Activated T-helper 17 cell treated with anti-CD3 and anti-CD28 coated beads, Interleukin-2, amount 50 U/mL, for 72 hours (primary cell): ENCODE data around the gene NMNAT1. TPM values are rescaled to one million over a fixed set of nuclear protein-coding genes. Genes with fewer than 3 reads are reported as not detected.
"Not testable (repeated sequence)": the region's sequence is repeated elsewhere in the genome, so short reads cannot be mapped to it uniquely, and the experiment has no call there.

Experiments
- ATAC-seq: fragments of 150-1000 bp; cut with Tn5 transposase; replicated peaks from 2 replicates; pipeline ENCODE4 v1.10.0; 2021; ENCODE audit warnings: mild to moderate bottlenecking, moderate library complexity
- H3K27ac Mint-ChIP-seq: one replicate; pipeline ENCODE4 v1.8.0; 2022; ENCODE audit warnings: mixed read lengths
- H3K27me3 Mint-ChIP-seq: one replicate; pipeline ENCODE4 v1.8.0; 2022; ENCODE audit warnings: mixed read lengths
- H3K36me3 Mint-ChIP-seq: one replicate; pipeline ENCODE4 v1.8.0; 2022; ENCODE audit warnings: low read depth, mild to moderate bottlenecking, mixed read lengths
- H3K4me1 Mint-ChIP-seq: one replicate; pipeline ENCODE4 v1.8.0; 2022; ENCODE audit warnings: mixed read lengths
- H3K4me3 Mint-ChIP-seq: one replicate; pipeline ENCODE4 v1.8.0; 2022; ENCODE audit warnings: mild to moderate bottlenecking, mixed read lengths
- H3K9me3 Mint-ChIP-seq: one replicate; pipeline ENCODE4 v1.8.0; 2022; ENCODE audit warnings: mixed read lengths
- total RNA-seq, 2 donors: library from RNA; stranded (reverse); gene quantifications; one replicate each; pipeline ENCODE4 v1.2.3, GENCODE V29; 2022

The NMNAT1 gene
- total RNA-seq, 2 donors from 2014 or later, result 5.5 to 8.4 TPM

DNA sequence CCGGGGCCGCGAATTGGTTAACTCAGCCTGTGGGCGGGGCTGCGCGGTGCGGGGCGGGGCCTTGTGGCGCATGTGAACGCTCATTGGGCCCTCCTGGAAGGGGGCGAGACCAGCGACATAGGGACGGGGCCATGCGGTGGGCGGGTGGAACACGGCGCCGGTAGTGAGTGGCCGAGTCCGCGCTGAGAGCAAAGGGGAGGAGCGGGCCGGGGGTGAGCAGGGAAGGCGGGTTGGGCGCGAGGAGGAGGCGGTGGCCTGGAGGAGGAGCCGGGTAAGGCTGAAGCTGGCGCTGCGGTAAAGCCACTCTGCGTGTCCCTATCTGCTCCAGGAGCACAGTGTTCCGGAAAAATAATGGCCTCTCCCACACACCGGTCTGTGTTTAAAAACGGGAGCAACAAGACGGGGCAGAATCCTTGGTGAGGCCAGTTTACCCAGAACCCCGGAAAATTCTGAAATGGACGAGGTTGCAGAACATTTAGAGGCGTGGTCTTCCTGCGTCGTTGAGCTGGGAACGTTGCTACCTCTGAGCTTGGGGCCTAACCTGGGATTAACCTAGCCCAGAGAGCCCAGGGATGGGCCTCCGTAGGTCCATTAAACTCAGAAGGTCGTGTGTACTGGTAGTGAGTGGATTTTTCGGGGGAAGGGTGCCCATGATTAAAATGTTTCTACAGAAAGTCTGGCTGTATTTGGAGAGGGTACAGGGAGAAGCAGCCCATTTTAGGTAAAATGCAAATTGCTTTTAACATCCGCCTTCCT, 32.7 kb upstream of the NMNAT1 start:
- H3K27me3 Mint-ChIP-seq, result no peaks in the 10 kb centered on the region
- H3K4me3 Mint-ChIP-seq, result peak overlapping the region; percentile 93
- H3K36me3 Mint-ChIP-seq, result no peaks in the 10 kb centered on the region
- ATAC-seq, result peak; percentile 95
- peak overlapping the region; percentile 88 for H3K27ac Mint-ChIP-seq
- no peaks in the 10 kb centered on the region for H3K9me3 Mint-ChIP-seq
- peaks cover 28% of the 10 kb centered on the region for H3K4me1 Mint-ChIP-seq

- ATAC-seq, result no peak
- Mint-ChIP-seq H3K4me3 (peak overlapping the region; percentile 35), H3K27ac (peak overlapping the region; percentile 14), H3K27me3 (no peaks in the 10 kb centered on the region), H3K36me3 (no peaks in the 10 kb centered on the region), H3K4me1 (peaks cover 25% of the 10 kb centered on the region), H3K9me3 (no peaks in the 10 kb centered on the region)
Measured at GRCh38 chr1:9912264-9912936, 30.9 kb upstream of the NMNAT1 start.

DNA sequence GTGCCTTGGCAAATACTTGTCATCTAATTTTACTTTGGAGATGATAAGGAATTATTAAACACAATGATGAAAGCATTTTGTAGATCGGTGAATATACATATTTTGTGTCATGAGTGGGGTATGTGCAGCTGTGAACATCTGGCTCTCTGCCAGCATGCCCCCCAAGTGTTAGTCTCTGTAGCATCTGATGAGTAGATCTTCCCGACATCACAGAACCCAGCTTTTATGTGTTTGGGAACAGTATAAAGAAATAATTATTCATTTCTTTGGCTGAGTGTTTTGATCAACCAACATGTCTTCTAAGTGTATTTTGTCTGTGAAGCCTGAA, 28.7 kb upstream of the NMNAT1 start:
- Mint-ChIP-seq H3K9me3 (no peaks in the 10 kb centered on the region), H3K4me1 (peaks cover 15% of the 10 kb centered on the region), H3K4me3 (no peak overlapping the region), H3K27me3 (no peaks in the 10 kb centered on the region), H3K36me3 (no peaks in the 10 kb centered on the region), H3K27ac (no peak overlapping the region)
- ATAC-seq, result no peak

DNA sequence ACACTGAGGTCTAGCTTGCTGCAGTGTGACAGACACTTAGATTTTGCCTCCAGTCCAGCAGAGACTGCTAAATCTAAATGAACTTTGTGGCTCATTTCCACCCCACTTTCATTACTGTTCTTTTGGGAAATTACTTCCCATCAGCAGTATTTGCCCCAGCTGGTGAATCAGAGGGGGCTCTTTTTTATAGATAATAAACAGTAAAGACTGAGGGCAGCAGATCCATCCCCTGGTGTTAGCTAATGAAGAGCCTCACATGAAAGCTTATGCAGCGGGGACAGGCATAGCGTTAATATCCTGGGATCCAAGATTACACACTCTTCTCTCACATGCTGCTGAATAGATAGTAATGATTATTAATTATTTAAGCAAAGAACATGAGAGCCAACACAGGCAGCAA, 26.8 kb upstream of the NMNAT1 start:
- no peak overlapping the region for H3K27ac Mint-ChIP-seq
- H3K36me3 Mint-ChIP-seq, result no peaks in the 10 kb centered on the region
- H3K4me1 Mint-ChIP-seq, result peaks cover 10% of the 10 kb centered on the region
- no peak for ATAC-seq
- no peaks in the 10 kb centered on the region for H3K27me3 Mint-ChIP-seq
- H3K4me3 Mint-ChIP-seq, result no peak overlapping the region
- H3K9me3 Mint-ChIP-seq, result no peaks in the 10 kb centered on the region

DNA sequence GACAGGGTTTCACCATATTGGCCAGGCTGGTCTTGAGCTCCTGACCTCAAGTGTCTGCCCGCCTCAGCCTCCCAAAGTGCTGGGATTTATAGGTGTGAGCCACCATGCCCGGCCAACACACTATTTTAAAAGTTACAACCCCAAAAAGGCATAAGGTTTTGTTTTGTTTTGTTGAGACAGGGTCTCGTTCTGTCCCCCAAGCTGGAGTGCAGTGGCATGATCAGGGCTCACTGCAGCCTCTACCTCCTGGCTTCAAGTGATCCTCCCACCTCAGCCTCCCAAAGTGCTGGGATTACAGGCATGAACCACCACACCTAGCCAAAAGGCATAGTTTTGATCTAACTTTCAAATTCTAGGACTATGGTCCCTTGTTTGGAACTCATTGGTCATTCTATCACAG, 25.8 kb upstream of the NMNAT1 start:
- ATAC-seq, H3K9me3 Mint-ChIP-seq, H3K36me3 Mint-ChIP-seq, H3K27me3 Mint-ChIP-seq, H3K27ac Mint-ChIP-seq, H3K4me1 Mint-ChIP-seq, H3K4me3 Mint-ChIP-seq: not testable (repeated sequence)

DNA sequence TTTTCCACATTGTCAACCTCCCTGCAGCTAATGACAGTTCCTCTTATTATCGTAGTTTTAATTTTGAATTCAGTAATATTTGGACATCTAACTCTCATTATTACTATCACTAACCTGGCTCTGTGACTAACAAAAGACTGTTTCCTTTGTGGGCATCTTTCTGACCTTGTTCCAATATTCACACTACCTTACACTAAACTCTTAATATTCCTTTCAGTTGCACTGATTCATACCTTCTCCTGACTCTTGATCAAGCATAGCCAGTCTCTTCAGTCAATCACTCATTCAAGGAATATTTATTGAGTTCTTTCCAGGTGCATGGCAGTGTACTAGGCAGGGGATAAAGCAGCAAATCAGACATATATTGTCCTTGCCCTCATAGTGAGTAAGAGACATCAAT, 25.4 kb upstream of the NMNAT1 start:
- Mint-ChIP-seq H3K9me3 (no peaks in the 10 kb centered on the region), H3K27ac (no peak overlapping the region), H3K27me3 (no peaks in the 10 kb centered on the region), H3K36me3 (no peaks in the 10 kb centered on the region), H3K4me1 (peaks cover 4% of the 10 kb centered on the region), H3K4me3 (no peak overlapping the region)
- peak; percentile 94 for ATAC-seq

DNA sequence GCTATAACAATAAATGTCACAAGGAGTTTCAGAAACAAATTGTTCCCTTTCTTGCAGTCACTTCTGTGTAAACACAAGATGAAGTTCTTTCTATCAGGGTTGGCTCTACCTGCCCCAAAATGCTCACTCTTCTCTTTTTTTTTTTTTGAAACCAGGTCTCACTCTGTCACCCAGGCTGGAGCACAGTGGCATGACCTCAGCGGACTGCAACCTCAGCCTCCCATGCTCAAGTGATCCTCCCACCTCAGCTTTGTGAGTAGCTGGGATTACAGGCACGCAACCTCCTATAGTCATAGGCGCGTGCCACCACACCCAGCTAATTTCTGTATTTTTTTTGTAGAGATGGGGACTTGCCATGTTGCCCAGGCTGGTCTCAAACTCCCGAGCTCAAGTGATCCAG, 22.7 kb upstream of the NMNAT1 start:
- Mint-ChIP-seq H3K27me3 (no peaks in the 10 kb centered on the region), H3K4me1 (peaks cover 4% of the 10 kb centered on the region), H3K27ac (no peak overlapping the region), H3K4me3 (no peak overlapping the region), H3K9me3 (no peaks in the 10 kb centered on the region), H3K36me3 (no peaks in the 10 kb centered on the region)
- ATAC-seq, result no peak

DNA sequence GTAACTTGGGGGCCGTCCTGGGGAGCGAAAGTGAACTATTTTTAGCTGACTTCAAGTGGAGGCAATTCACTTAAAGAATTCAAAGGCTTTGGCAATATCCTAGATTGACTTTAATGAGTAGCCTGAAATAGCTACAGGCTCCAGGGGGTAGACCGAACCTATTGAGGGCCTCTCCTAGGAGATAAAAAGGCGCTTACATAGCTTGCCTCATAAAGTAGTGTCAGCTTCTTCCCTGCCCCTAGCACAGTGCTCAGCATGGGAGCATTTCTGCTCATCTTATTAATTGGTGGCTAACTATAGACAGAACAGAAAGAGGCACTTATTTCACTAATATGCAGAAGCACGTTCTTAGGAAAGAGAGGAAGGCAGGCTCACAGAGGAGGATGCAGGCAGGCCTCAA, 20.9 kb upstream of the NMNAT1 start:
- no peak for ATAC-seq
- Mint-ChIP-seq H3K4me1 (peaks cover 4% of the 10 kb centered on the region), H3K27me3 (no peaks in the 10 kb centered on the region)

DNA sequence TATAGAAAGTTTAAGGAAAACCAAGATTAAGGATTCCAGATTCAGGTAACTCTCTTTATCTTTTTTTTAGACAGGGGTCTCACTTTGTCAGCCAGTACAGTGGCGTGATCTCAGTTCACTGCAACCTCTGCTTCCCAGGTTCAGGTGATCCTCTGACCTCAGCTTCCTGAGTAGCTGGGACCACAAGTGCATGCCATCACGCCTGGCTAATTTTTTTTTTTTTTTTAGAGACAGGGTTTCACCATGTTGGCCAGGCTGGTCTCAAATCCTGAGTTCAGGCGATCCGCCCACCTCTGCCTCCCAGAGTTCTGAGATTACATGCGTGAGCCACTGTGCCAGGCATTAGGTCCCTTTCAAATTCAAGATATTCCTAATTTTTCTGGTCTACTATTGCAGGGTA, 16.0 kb upstream of the NMNAT1 start:
- no peaks in the 10 kb centered on the region for H3K27me3 Mint-ChIP-seq
- H3K4me3 Mint-ChIP-seq, result no peak overlapping the region
- no peaks in the 10 kb centered on the region for H3K4me1 Mint-ChIP-seq
- peaks cover 47% of the 10 kb centered on the region for H3K36me3 Mint-ChIP-seq
- no peaks in the 10 kb centered on the region for H3K9me3 Mint-ChIP-seq
- ATAC-seq, result no peak
- H3K27ac Mint-ChIP-seq, result no peak overlapping the region

More for the DNA sequence above, 20.9 kb upstream of the NMNAT1 start:
- Mint-ChIP-seq H3K36me3 (peaks cover 9% of the 10 kb centered on the region), H3K9me3 (no peaks in the 10 kb centered on the region), H3K27ac (no peak overlapping the region), H3K4me3 (no peak overlapping the region)

GRCh38 chr1:9929431-9930385, 13.6 kb upstream of the NMNAT1 start:
- no peaks in the 10 kb centered on the region for H3K9me3 Mint-ChIP-seq
- H3K27ac Mint-ChIP-seq, result no peak overlapping the region
- H3K27me3 Mint-ChIP-seq, result no peaks in the 10 kb centered on the region
- H3K36me3 Mint-ChIP-seq, result peaks cover 72% of the 10 kb centered on the region
- H3K4me3 Mint-ChIP-seq, result no peak overlapping the region
- ATAC-seq, result no peak
- no peaks in the 10 kb centered on the region for H3K4me1 Mint-ChIP-seq

GRCh38 chr1:9942399-9942938, 806 bp upstream of the NMNAT1 start:
- ATAC-seq, result peak; percentile 41
- Mint-ChIP-seq H3K27ac (peak overlapping the region; percentile 98), H3K4me1 (peaks cover 6% of the 10 kb centered on the region), H3K9me3 (no peaks in the 10 kb centered on the region), H3K36me3 (peaks cover 45% of the 10 kb centered on the region), H3K27me3 (no peaks in the 10 kb centered on the region), H3K4me3 (peak overlapping the region; percentile 97)

DNA sequence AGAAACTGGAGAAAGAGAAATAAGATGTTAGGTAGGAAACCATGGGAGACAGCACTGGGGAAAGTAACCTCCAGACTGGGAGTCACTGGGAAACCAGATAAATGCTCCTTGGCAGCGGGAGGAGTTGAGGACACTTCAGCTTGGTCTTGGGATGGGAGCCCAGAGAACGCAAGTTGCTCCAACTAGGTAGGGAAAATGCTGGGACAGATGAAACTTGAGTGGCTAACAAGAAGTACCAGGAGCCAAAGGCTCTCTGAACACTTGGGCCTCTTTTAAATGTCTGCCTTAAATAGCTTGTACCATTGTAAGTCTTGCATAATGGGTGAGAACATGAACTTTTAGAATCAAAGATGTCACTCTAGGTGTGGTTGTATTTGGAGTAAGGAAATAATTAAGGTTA, 3.0 kb downstream of the NMNAT1 start:
- Mint-ChIP-seq H3K9me3 (no peaks in the 10 kb centered on the region), H3K4me1 (peaks cover 11% of the 10 kb centered on the region), H3K27me3 (no peaks in the 10 kb centered on the region), H3K36me3 (peaks cover 22% of the 10 kb centered on the region), H3K27ac (no peak overlapping the region), H3K4me3 (no peak overlapping the region)
- no peak for ATAC-seq

DNA sequence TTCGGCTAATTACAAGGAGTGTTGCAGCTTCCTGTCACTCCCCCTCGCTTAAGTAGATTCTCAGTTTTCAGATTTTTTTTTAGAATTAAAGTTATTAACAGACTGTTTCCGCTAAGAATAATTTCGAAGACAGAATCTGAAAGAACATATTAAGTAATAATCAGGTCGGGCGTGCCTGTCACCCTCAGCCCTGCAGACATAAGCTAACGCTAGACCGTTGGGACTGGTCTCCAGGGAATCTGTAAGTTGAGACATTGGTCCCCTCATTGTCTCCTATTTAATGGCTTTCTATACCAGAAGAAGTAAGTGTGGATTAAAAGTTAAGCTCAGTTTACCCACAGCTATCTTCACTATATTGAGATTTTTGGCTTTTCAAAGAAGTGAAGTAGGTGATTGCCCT, 14.5 kb downstream of the NMNAT1 start:
- Mint-ChIP-seq H3K4me3 (no peak overlapping the region), H3K4me1 (no peaks in the 10 kb centered on the region), H3K27me3 (no peaks in the 10 kb centered on the region), H3K36me3 (no peaks in the 10 kb centered on the region), H3K27ac (no peak overlapping the region), H3K9me3 (no peaks in the 10 kb centered on the region)
- ATAC-seq, result no peak

GRCh38 chr1:9960011-9960410, 16.7 kb downstream of the NMNAT1 start:
- Mint-ChIP-seq H3K27ac (peak overlapping the region; percentile 38), H3K27me3 (no peaks in the 10 kb centered on the region), H3K9me3 (no peaks in the 10 kb centered on the region), H3K36me3 (no peaks in the 10 kb centered on the region), H3K4me3 (no peak overlapping the region), H3K4me1 (no peaks in the 10 kb centered on the region)
- no peak for ATAC-seq
